ENCODE measurements around the gene NCKAP5. TPM values are rescaled to one million over a fixed set of nuclear protein-coding genes. Genes with fewer than 3 reads are reported as not detected.

NCKAP5 gene
- polyA plus RNA-seq, 3 donors = not detected

GRCh38 chr2:133523406-133523805 is 44.9 kb downstream of the NCKAP5 start:
- H3K4me3 ChIP-seq (replicated peaks in 1 of 3; ENCODE audit: low read depth in 2 of 3, low read length in 3 of 3) = no peak overlapping the region
- 51% methylated on average over 5 of the region's 5 CpGs for WGBS (ENCODE audit: insufficient coverage)
- no peaks in the 10 kb centered on the region for H3K36me3 ChIP-seq (replicated peaks in 1 of 2; ENCODE audit: control insufficient read depth in 1 of 2, insufficient read depth in 2 of 2, low read length in 2 of 2)

GRCh38 chr2:133522204-133522603 is 46.1 kb downstream of the NCKAP5 start:
- no peak for DNase-seq
- H3K4me1 ChIP-seq (ENCODE audit: control insufficient read depth in 1 of 2, insufficient read depth in 2 of 2, low read length in 2 of 2) = no peaks in the 10 kb centered on the region
- no peaks in the 10 kb centered on the region for H3K79me2 ChIP-seq (ENCODE audit: insufficient read depth, low read length)
- TF ChIP-seq CTCF (IDR thresholded peaks at IDR 0.05) = no peak
- Mint-ChIP-seq H3K27ac (no peak overlapping the region), H3K27me3 (ENCODE audit: low read depth in 3 of 3) (peaks cover 0 to 2% (median 0%) of the 10 kb centered on the region in 3 donors), H3K9me3 (peaks cover 0 to 3% (median 0%) of the 10 kb centered on the region in 7 donors), H3K4me3 (no peak overlapping the region), H3K4me1 (no peaks in the 10 kb centered on the region), H3K36me3 (no peaks in the 10 kb centered on the region)
- H3K4me2 ChIP-seq (replicated peaks; ENCODE audit: extremely low read depth, low read length, poor library complexity, severe bottlenecking) = no peak overlapping the region
- no peaks in the 10 kb centered on the region for H3K36me3 ChIP-seq (replicated peaks in 1 of 2; ENCODE audit: control insufficient read depth in 1 of 2, insufficient read depth in 2 of 2, low read length in 2 of 2)
- H3K9me3 ChIP-seq (replicated peaks in 1 of 2; ENCODE audit: control insufficient read depth in 1 of 2, insufficient read depth in 1 of 2, low read length in 2 of 2) = no peaks in the 10 kb centered on the region
- H3K27me3 ChIP-seq (ENCODE audit: control insufficient read depth in 2 of 2, insufficient read depth in 2 of 2, low read length in 2 of 2) = no peaks in the 10 kb centered on the region
- H2AFZ ChIP-seq (ENCODE audit: insufficient read depth, low read depth, low read length, poor library complexity, severe bottlenecking) = no peak overlapping the region
- no peak overlapping the region for H3K4me3 ChIP-seq (replicated peaks in 1 of 3; ENCODE audit: low read depth in 2 of 3, low read length in 3 of 3)
- H3K27ac ChIP-seq (ENCODE audit: low read depth in 1 of 2, low read length in 2 of 2) = no peak overlapping the region
- no peak overlapping the region for H3K9ac ChIP-seq (ENCODE audit: insufficient read depth, low read length, poor library complexity, severe bottlenecking)
- intact Hi-C loops (cut with micrococcal nuclease) = no loop called here
- H4K20me1 ChIP-seq (ENCODE audit: insufficient read depth, low read length) = no peaks in the 10 kb centered on the region
- WGBS (ENCODE audit: insufficient coverage) = 75% methylated on average over 1 of the region's 1 CpG

More at GRCh38 chr2:133523406-133523805, 44.9 kb downstream of the NCKAP5 start:
- peaks cover 0 to 2% (median 0%) of the 10 kb centered on the region in 3 donors for H3K27me3 Mint-ChIP-seq (ENCODE audit: low read depth in 3 of 3)
- Histone ChIP-seq H2AFZ (ENCODE audit: insufficient read depth, low read depth, low read length, poor library complexity, severe bottlenecking) (no peak overlapping the region), H3K4me2 (replicated peaks; ENCODE audit: extremely low read depth, low read length, poor library complexity, severe bottlenecking) (no peak overlapping the region), H3K27me3 (ENCODE audit: control insufficient read depth in 2 of 2, insufficient read depth in 2 of 2, low read length in 2 of 2) (no peaks in the 10 kb centered on the region), H3K9me3 (replicated peaks in 1 of 2; ENCODE audit: control insufficient read depth in 1 of 2, insufficient read depth in 1 of 2, low read length in 2 of 2) (no peaks in the 10 kb centered on the region), H3K9ac (ENCODE audit: insufficient read depth, low read length, poor library complexity, severe bottlenecking) (no peak overlapping the region), H4K20me1 (ENCODE audit: insufficient read depth, low read length) (no peaks in the 10 kb centered on the region), H3K4me1 (ENCODE audit: control insufficient read depth in 1 of 2, insufficient read depth in 2 of 2, low read length in 2 of 2) (no peaks in the 10 kb centered on the region), H3K79me2 (ENCODE audit: insufficient read depth, low read length) (no peaks in the 10 kb centered on the region), H3K27ac (ENCODE audit: low read depth in 1 of 2, low read length in 2 of 2) (no peak overlapping the region)
- H3K9me3 Mint-ChIP-seq = peaks cover 0 to 3% (median 0%) of the 10 kb centered on the region in 7 donors
- H3K27ac Mint-ChIP-seq = no peak overlapping the region
- TF ChIP-seq CTCF (IDR thresholded peaks at IDR 0.05) = no peak
- no peaks in the 10 kb centered on the region for H3K4me1 Mint-ChIP-seq
- intact Hi-C loops (cut with micrococcal nuclease) = no loop called here
- no peaks in the 10 kb centered on the region for H3K36me3 Mint-ChIP-seq
- DNase-seq = no peak
- H3K4me3 Mint-ChIP-seq = no peak overlapping the region
